COLO668 (cell line): ENCODE measurements around the gene SCAF4.
"Not testable (repeated sequence)": the region's sequence is repeated elsewhere in the genome, so short reads cannot be mapped to it uniquely, and the experiment has no call there.

Experiments used
- DNase-seq: peaks from one replicate; lab custom pipeline; 2025; ENCODE audit not compliant: unreplicated experiment; lab: John Stamatoyannopoulos, UW

SCAF4 gene

GRCh38 chr21:31743712-31744111 lies 11.8 kb upstream of the SCAF4 start:
- no peak for DNase-seq

GRCh38 chr21:31741116-31741515 lies 9.2 kb upstream of the SCAF4 start:
- DNase-seq: no peak

GRCh38 chr21:31737586-31738397 lies 5.9 kb upstream of the SCAF4 start:
- not testable (repeated sequence) for DNase-seq

GRCh38 chr21:31735511-31735992 lies 3.6 kb upstream of the SCAF4 start:
- no peak for DNase-seq

- no peak for DNase-seq
Observed at GRCh38 chr21:31733551-31734149, 1.7 kb upstream of the SCAF4 start.

GRCh38 chr21:31732597-31733550 lies 956 bp upstream of the SCAF4 start:
- peak; percentile 43 for DNase-seq

GRCh38 chr21:31731056-31731856 lies 662 bp downstream of the SCAF4 start:
- DNase-seq: peak; percentile 72

- peak; percentile 54 for DNase-seq
Observed at GRCh38 chr21:31730712-31731055, 1.2 kb downstream of the SCAF4 start.

GRCh38 chr21:31729622-31730343 lies 2.1 kb downstream of the SCAF4 start:
- no peak for DNase-seq

- no peak for DNase-seq
Observed at GRCh38 chr21:31728952-31729351, 3.0 kb downstream of the SCAF4 start.

- DNase-seq: no peak
Observed at GRCh38 chr21:31728191-31728590, 3.7 kb downstream of the SCAF4 start.

- DNase-seq: no peak
Observed at GRCh38 chr21:31727181-31727580, 4.7 kb downstream of the SCAF4 start.

GRCh38 chr21:31726407-31726806 lies 5.5 kb downstream of the SCAF4 start:
- DNase-seq: no peak

- no peak for DNase-seq
Observed at GRCh38 chr21:31725202-31725839, 6.6 kb downstream of the SCAF4 start.

- DNase-seq: no peak
Observed at GRCh38 chr21:31724552-31724951, 7.4 kb downstream of the SCAF4 start.

- no peak for DNase-seq
Observed at GRCh38 chr21:31721381-31721780, 10.5 kb downstream of the SCAF4 start.

- no peak for DNase-seq
Observed at GRCh38 chr21:31720739-31721138, 11.2 kb downstream of the SCAF4 start.

- no peak for DNase-seq
Observed at GRCh38 chr21:31720330-31720729, 11.6 kb downstream of the SCAF4 start.

- DNase-seq: no peak
Observed at GRCh38 chr21:31716106-31716505, 15.8 kb downstream of the SCAF4 start.
